Measurements from ENCODE around the gene ZNF160. TPM values are rescaled to one million over a fixed set of nuclear protein-coding genes. Genes with fewer than 3 reads are reported as not detected.
A peak's percentile ranks its signal among the peaks of the same experiment; 100 is the strongest.

The ZNF160 gene
- total and polyA plus RNA-seq, 2 of the 8 experiments (the other 6 are each of a cell fraction or from before 2014, with no cell fraction given) = 15.8 to 31.2 TPM

DNA sequence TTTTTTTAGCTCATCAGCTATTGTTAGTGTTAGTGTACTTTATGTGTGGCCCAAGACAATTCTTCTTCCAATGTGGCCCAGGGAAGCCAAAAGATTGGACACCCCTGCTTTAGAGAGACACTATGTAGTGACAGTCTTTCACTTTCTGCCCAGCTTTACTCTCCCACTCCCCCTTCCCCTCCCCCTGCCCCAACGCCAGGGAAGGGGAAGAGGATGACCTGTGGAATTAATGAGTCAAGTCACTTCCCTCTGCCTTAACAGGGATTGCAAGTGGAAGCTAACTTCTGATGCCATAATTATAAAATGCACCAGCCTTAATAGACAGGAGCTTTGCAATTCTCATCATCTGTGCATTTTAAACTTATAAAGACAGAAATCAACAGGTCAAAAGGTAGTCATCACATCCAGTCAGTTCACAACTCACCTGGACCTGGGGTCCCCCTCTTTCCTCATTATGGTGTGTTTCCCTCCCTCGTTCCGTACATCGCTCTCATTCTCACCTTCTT is 27.9 kb upstream of the ZNF160 start:
- Histone ChIP-seq H2BK12ac (ENCODE audit: low read depth, low read length) (no peak overlapping the region), H3K4me3 (ENCODE audit: extremely low read depth in 1 of 4, insufficient read depth in 2 of 4, low read depth in 3 of 4, low read length in 4 of 4) (no peak overlapping the region), H4K20me1 (replicated peaks in 1 of 2; ENCODE audit: control insufficient read depth in 1 of 2, insufficient read depth in 2 of 2, low read length in 2 of 2) (peaks cover 1 to 3% of the 10 kb centered on the region in 2 experiments), H2BK20ac (ENCODE audit: low read length) (no peak overlapping the region), H3K14ac (ENCODE audit: insufficient read length) (no peak overlapping the region), H3K23ac (ENCODE audit: insufficient read length) (no peak overlapping the region), H2BK120ac (replicated peaks; ENCODE audit: low read depth, low read length) (no peak overlapping the region), H3K27ac (ENCODE audit: low read depth, low read length) (no peak overlapping the region), H3K4me1 (replicated peaks in 1 of 4; ENCODE audit: control insufficient read depth in 3 of 4, insufficient read depth in 4 of 4, low read length in 3 of 4) (peaks cover 0 to 7% (median 3%) of the 10 kb centered on the region in 4 experiments; a peak in 5 of 7 replicates), H3K79me2 (ENCODE audit: control insufficient read depth in 1 of 2, insufficient read depth in 2 of 2, low read length in 2 of 2) (no peaks in the 10 kb centered on the region), H2BK5ac (ENCODE audit: low read depth, low read length) (no peak overlapping the region), H4K91ac (replicated peaks; ENCODE audit: insufficient read length, low read length) (no peak overlapping the region), H2AFZ (ENCODE audit: low read length) (no peak overlapping the region), H3K56ac (replicated peaks; ENCODE audit: insufficient read length, low read depth, low read length) (no peak overlapping the region), H3K23me2 (ENCODE audit: low read depth, low read length) (peaks cover 9% of the 10 kb centered on the region), H3K9ac (replicated peaks in 1 of 4; ENCODE audit: extremely low read depth in 1 of 4, low read depth in 3 of 4, low read length in 3 of 4) (no peak overlapping the region), H3K79me1 (ENCODE audit: low read depth, low read length) (no peaks in the 10 kb centered on the region), H3K4me2 (ENCODE audit: insufficient read depth in 1 of 2, low read depth in 2 of 2, low read length in 2 of 2) (peak overlapping the region in 1 of 2 experiments; percentile 99; a peak in 3 of 4 replicates), H3K27me3 (replicated peaks in 1 of 4; ENCODE audit: control insufficient read depth in 3 of 4, extremely low read depth in 1 of 4, insufficient read depth in 3 of 4, low read length in 3 of 4) (peaks cover 0 to 6% (median 4%) of the 10 kb centered on the region in 4 experiments; a peak in 4 of 7 replicates), H3K36me3 (ENCODE audit: control insufficient read depth in 2 of 4, insufficient read depth in 4 of 4, low read length in 3 of 4) (no peaks in the 10 kb centered on the region), H4K5ac (ENCODE audit: insufficient read length, low read depth, low read length) (no peak overlapping the region), H3K4ac (replicated peaks; ENCODE audit: insufficient read length, low read depth, low read length) (no peak overlapping the region), H2AK5ac (ENCODE audit: low read depth, low read length) (no peak overlapping the region), H4K8ac (ENCODE audit: extremely low read depth, insufficient read depth, low read length) (no peak overlapping the region), H3K18ac (ENCODE audit: extremely low read depth, low read length) (no peak overlapping the region), H3K9me3 (ENCODE audit: insufficient read depth in 2 of 2, low read depth in 1 of 2, low read length in 1 of 2) (no peaks in the 10 kb centered on the region), H2BK15ac (ENCODE audit: low read length) (no peak overlapping the region)
- TF ChIP-seq CBX8 (IDR thresholded peaks at IDR 0.05; ENCODE audit: borderline replicate concordance, low read depth, low read length) (no peak), KDM1A (IDR thresholded peaks at IDR 0.05; ENCODE audit: borderline replicate concordance, low read length) (no peak)
- FAIRE-seq = no peak
- ChIA-PET CTCF (ENCODE audit: partially characterized antibody) (interaction anchor here (0.9 to 1.6 kb wide), 3 partner anchors 15 to 34 kb away, joined by 3 to 5 read pairs (median 4); no protein-coding TSS in a partner anchor), POLR2A (ENCODE audit: partially characterized antibody) (interaction anchor here (0.7 kb wide), 1 partner anchor 56 kb away, joined by 3 read pairs; no protein-coding TSS in a partner anchor)
- DNase-seq (ENCODE audit: low read depth in 1 of 2, low spot score in 2 of 2) = no peak
- WGBS, 2 experiments (ENCODE audit: extremely low coverage in 1 of 2, insufficient coverage in 1 of 2, insufficient read length in 1 of 2, insufficient replicate concordance in 2 of 2, low coverage in 1 of 2, low lambda C conversion rate in 2 of 2, missing lambda C conversion rate in 1 of 2) = 61 to 100% methylated on average over 2 of the region's 4 CpGs

Measured in H1 (cell line).